ENCODE data around the gene SNRPB.
A peak's percentile ranks its signal among the peaks of the same experiment; 100 is the strongest.

SNRPB gene

GRCh38 chr20:2473516-2473915 is 2.9 kb upstream of the SNRPB start:
- no peak for DNase-seq (ENCODE audit: low read depth)

GRCh38 chr20:2469991-2470422 is 582 bp downstream of the SNRPB start:
- peak; percentile 43 for DNase-seq (ENCODE audit: low read depth)

- DNase-seq (ENCODE audit: low read depth) = no peak
Observed at GRCh38 chr20:2468581-2469407, 1.8 kb downstream of the SNRPB start.

- no peak for DNase-seq (ENCODE audit: low read depth)
Observed at GRCh38 chr20:2467412-2467811, 3.2 kb downstream of the SNRPB start.

GRCh38 chr20:2465100-2465499 is 5.5 kb downstream of the SNRPB start:
- DNase-seq (ENCODE audit: low read depth) = no peak

GRCh38 chr20:2463616-2464365 is 6.8 kb downstream of the SNRPB start:
- DNase-seq (ENCODE audit: low read depth) = no peak

GRCh38 chr20:2462484-2462883 is 8.1 kb downstream of the SNRPB start:
- no peak for DNase-seq (ENCODE audit: low read depth)

- DNase-seq (ENCODE audit: low read depth) = no peak
Observed at GRCh38 chr20:2460752-2461424, 9.7 kb downstream of the SNRPB start.

GRCh38 chr20:2459981-2460751 is 10.4 kb downstream of the SNRPB start:
- no peak for DNase-seq (ENCODE audit: low read depth)

- DNase-seq (ENCODE audit: low read depth) = no peak
Observed at GRCh38 chr20:2458919-2459499, 11.6 kb downstream of the SNRPB start.

GRCh38 chr20:2455771-2456497 is 14.7 kb downstream of the SNRPB start:
- no peak for DNase-seq (ENCODE audit: low read depth)

- no peak for DNase-seq (ENCODE audit: low read depth)
Observed at GRCh38 chr20:2453792-2454191, 16.8 kb downstream of the SNRPB start.

- DNase-seq (ENCODE audit: low read depth) = peak; percentile 42
Observed at GRCh38 chr20:2451939-2452732, 18.5 kb downstream of the SNRPB start.

GRCh38 chr20:2451422-2451821 is 19.2 kb downstream of the SNRPB start:
- no peak for DNase-seq (ENCODE audit: low read depth)

GRCh38 chr20:2449386-2449785 is 21.2 kb downstream of the SNRPB start:
- DNase-seq (ENCODE audit: low read depth) = no peak

- DNase-seq (ENCODE audit: low read depth) = no peak
Observed at GRCh38 chr20:2446845-2447244, 23.7 kb downstream of the SNRPB start.

- no peak for DNase-seq (ENCODE audit: low read depth)
Observed at GRCh38 chr20:2431185-2431584, 39.4 kb downstream of the SNRPB start.

- no peak for DNase-seq (ENCODE audit: low read depth)
Observed at GRCh38 chr20:2430538-2430937, 40.1 kb downstream of the SNRPB start.

- DNase-seq (ENCODE audit: low read depth) = no peak
Observed at GRCh38 chr20:2429051-2429450, 41.5 kb downstream of the SNRPB start.

- no peak for DNase-seq (ENCODE audit: low read depth)
Observed at GRCh38 chr20:2421247-2421646, 49.3 kb downstream of the SNRPB start.

Data from stimulated activated CD8-positive, alpha-beta memory T cell treated with anti-CD3 and anti-CD28 coated beads, Interleukin-15, amount 100 ng/mL, for 1 hour (primary cell).